HL-60 (cell line): Measurements from ENCODE around the gene MMP24.

Source experiments
- DNase-seq, 2 experiments: peaks; one replicate each; pipeline ENCODE4 v3.0.0-alpha.2; 2010 to 2020; ENCODE audit warnings: low read depth in 1 of 2, low spot score in 1 of 2
- H3K27ac ChIP-seq: fragments of 250-450 bp; sonication (Bioruptor Pico); replicated peaks from 2 replicates; pipeline ENCODE4 v1.5.1; 2020; ENCODE audit warnings: mild to moderate bottlenecking, moderate library complexity
- H3K27me3 ChIP-seq: fragments of 250-450 bp; sonication (Bioruptor Pico); 2 replicates; pipeline ENCODE4 v1.5.1; 2021; ENCODE audit warnings: mild to moderate bottlenecking, moderate library complexity; ENCODE audit not compliant: insufficient read depth, poor library complexity, severe bottlenecking
- H3K4me3 ChIP-seq: replicated peaks from 2 replicates; pipeline ENCODE4 v1.5.1; 2011; ENCODE audit warnings: mild to moderate bottlenecking, control low read depth, low read length; ENCODE audit not compliant: insufficient read depth
- CTCF ChIP-seq: IDR thresholded peaks from one replicate; pipeline ENCODE4 v1.5.1; 2011; ENCODE audit warnings: low read length, control low read depth, inconsistent platforms; ENCODE audit not compliant: insufficient read depth
- GABPA ChIP-seq: IDR thresholded peaks from 2 replicates; pipeline ENCODE4 v1.6.1; 2012; ENCODE audit warnings: low read depth
- POLR2AphosphoS5 ChIP-seq: IDR thresholded peaks from 2 replicates; pipeline ENCODE4 v1.6.1; 2012; ENCODE audit warnings: low read depth
- REST ChIP-seq: IDR thresholded peaks from 2 replicates; pipeline ENCODE4 v1.6.1; 2012; ENCODE audit warnings: low read depth; ENCODE audit not compliant: insufficient replicate concordance
- SPI1 ChIP-seq: IDR thresholded peaks from 2 replicates; pipeline ENCODE4 v1.6.1; 2012; ENCODE audit warnings: low read depth, mild to moderate bottlenecking, borderline replicate concordance

Gene MMP24

GRCh38 chr20:35292504-35293285 is 66.2 kb downstream of the MMP24 start:
- Histone ChIP-seq H3K27me3 (no peaks in the 10 kb centered on the region), H3K4me3 (no peak overlapping the region), H3K27ac (no peak overlapping the region)
- no peak for DNase-seq
- TF ChIP-seq REST (no peak), CTCF (no peak), SPI1 (no peak), POLR2AphosphoS5 (no peak), GABPA (no peak)

GRCh38 chr20:35293303-35294292 is 67.1 kb downstream of the MMP24 start:
- no peak for TF ChIP-seq CTCF
- no peak for TF ChIP-seq SPI1
- no peak for TF ChIP-seq POLR2AphosphoS5
- TF ChIP-seq GABPA = no peak
- TF ChIP-seq REST = no peak
- no peak for DNase-seq
- Histone ChIP-seq H3K27ac (no peak overlapping the region), H3K4me3 (no peak overlapping the region), H3K27me3 (no peaks in the 10 kb centered on the region)

GRCh38 chr20:35294293-35294685 is 67.8 kb downstream of the MMP24 start:
- Histone ChIP-seq H3K4me3 (no peak overlapping the region), H3K27me3 (no peaks in the 10 kb centered on the region), H3K27ac (no peak overlapping the region)
- no peak for DNase-seq
- TF ChIP-seq SPI1 (no peak), CTCF (no peak), POLR2AphosphoS5 (no peak), REST (no peak), GABPA (no peak)
